ENCODE results near the gene GXYLT1. TPM values are rescaled to one million over a fixed set of nuclear protein-coding genes. Genes with fewer than 3 reads are reported as not detected.
A peak's percentile ranks its signal among the peaks of the same experiment; 100 is the strongest.

The GXYLT1 gene
- total and polyA plus RNA-seq, 2 of the 13 experiments (the other 11 are each of a cell fraction or from before 2014, with no cell fraction given), result 7.8 to 17.0 TPM

DNA sequence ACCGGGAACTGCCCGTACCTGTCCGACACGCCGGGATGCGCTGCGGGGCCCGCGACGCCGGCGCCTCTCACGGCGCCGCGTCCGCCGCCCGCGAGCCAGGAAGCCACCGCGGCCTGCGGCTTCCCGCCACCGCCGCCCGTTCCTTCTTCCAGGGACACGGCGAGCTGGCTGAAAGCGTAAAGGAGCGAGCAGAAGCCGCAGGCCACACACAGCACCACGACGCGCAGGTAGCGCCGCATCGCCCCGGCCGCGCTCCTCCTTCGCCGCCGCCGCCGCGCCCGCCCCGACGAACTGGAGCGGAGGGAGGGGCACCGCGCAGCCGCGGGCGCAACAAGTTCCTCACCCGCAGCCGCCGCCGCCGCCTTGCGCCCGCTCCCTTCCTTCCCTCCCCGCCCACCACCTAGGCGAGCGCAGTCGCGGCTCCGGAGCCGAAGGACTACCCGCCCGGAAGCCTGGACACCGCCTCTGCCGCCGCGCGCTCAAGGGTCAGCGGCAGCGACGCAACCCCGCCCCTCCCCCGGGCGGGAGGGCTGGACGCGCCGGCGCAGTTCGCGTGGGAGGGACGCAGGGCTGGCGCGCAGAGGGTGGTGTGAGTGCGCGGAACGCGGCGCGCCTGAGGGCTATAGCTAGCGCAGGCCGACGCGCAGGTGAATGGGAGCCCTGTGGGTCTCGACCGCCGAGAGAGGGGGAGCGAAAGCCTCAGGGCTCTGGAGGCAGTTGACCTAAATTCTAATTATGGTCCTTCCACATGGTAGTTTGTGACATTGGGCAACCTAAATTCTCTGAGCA, at the start of gene GXYLT1 (continued):
- TF ChIP-seq ZNF367 (CRISPR knock-in tag; IDR thresholded peaks at IDR 0.05; ENCODE audit: borderline replicate concordance) (no peak; the same call in 1 of the 2 replicates), ARHGAP35 (CRISPR knock-in tag; IDR thresholded peaks at IDR 0.05; ENCODE audit: borderline replicate concordance) (peak; percentile 66; the same call in 1 of the 2 replicates), ATF6 (CRISPR knock-in tag; conservative IDR thresholded peaks at IDR 0.05) (0 out of 2 replicates have a peak, but pooled peaks have one; percentile 46), ZBTB7A (CRISPR knock-in tag; IDR thresholded peaks at IDR 0.05) (0 out of 2 replicates have a peak, but pooled peaks have one; percentile 47), ZNF619 (CRISPR knock-in tag; IDR thresholded peaks at IDR 0.05) (0 out of 2 replicates have a peak, but pooled peaks have one; percentile 82), ZNF772 (CRISPR knock-in tag; IDR thresholded peaks at IDR 0.05) (peak; percentile 57; the same call in 1 of the 2 replicates), RBAK (CRISPR knock-in tag; IDR thresholded peaks at IDR 0.05) (no peak), FOXP1 (IDR thresholded peaks at IDR 0.05) (no peak), FOXP1 (CRISPR knock-in tag; IDR thresholded peaks at IDR 0.05) (no peak), SP5 (CRISPR knock-in tag; IDR thresholded peaks at IDR 0.05; ENCODE audit: borderline replicate concordance, low read depth) (peak; percentile 89), NFIB (CRISPR knock-in tag; IDR thresholded peaks at IDR 0.05; ENCODE audit: borderline replicate concordance) (no peak), ZNF576 (CRISPR knock-in tag; IDR thresholded peaks at IDR 0.05) (no peak), TEAD2 (CRISPR knock-in tag; IDR thresholded peaks at IDR 0.05) (no peak), ZIK1 (CRISPR knock-in tag; IDR thresholded peaks at IDR 0.05; ENCODE audit: borderline replicate concordance, low read depth) (no peak; the same call in 1 of the 2 replicates), NFE2L1 (CRISPR knock-in tag; IDR thresholded peaks at IDR 0.05; ENCODE audit: borderline replicate concordance) (no peak), PRMT3 (CRISPR knock-in tag; IDR thresholded peaks at IDR 0.05; ENCODE audit: borderline replicate concordance, low read depth) (peak; percentile 85), YEATS4 (CRISPR knock-in tag; IDR thresholded peaks at IDR 0.05; ENCODE audit: borderline replicate concordance) (peak; percentile 87), GTF3A (CRISPR knock-in tag; conservative IDR thresholded peaks at IDR 0.05) (no peak), STAG1 (CRISPR knock-in tag; IDR thresholded peaks at IDR 0.05) (0 out of 2 replicates have a peak, but pooled peaks have one; percentile 5), HCFC1 (IDR thresholded peaks at IDR 0.05; ENCODE audit: low read depth, low read length) (no peak), KDM2A (CRISPR knock-in tag; IDR thresholded peaks at IDR 0.05; ENCODE audit: borderline replicate concordance, low read depth) (peak; percentile 85)
- TF ChIP-seq, protein P1, sequence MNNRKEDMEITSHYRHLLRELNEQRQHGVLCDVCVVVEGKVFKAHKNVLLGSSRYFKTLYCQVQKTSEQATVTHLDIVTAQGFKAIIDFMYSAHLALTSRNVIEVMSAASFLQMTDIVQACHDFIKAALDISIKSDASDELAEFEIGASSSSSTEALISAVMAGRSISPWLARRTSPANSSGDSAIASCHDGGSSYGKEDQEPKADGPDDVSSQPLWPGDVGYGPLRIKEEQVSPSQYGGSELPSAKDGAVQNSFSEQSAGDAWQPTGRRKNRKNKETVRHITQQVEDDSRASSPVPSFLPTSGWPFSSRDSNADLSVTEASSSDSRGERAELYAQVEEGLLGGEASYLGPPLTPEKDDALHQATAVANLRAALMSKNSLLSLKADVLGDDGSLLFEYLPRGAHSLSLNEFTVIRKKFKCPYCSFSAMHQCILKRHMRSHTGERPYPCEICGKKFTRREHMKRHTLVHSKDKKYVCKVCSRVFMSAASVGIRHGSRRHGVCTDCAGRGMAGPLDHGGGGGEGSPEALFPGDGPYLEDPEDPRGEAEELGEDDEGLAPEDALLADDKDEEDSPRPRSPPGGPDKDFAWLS (CRISPR knock-in tag; IDR thresholded peaks at IDR 0.05; ENCODE audit: borderline replicate concordance), result no peak

Measured in HepG2 (cell line).